Measurements from ENCODE around the gene CSRNP3. TPM values are rescaled to one million over a fixed set of nuclear protein-coding genes. Genes with fewer than 3 reads are reported as not detected.

Gene CSRNP3
- total and polyA plus RNA-seq, 3 experiments from 2014 or later: not detected

DNA sequence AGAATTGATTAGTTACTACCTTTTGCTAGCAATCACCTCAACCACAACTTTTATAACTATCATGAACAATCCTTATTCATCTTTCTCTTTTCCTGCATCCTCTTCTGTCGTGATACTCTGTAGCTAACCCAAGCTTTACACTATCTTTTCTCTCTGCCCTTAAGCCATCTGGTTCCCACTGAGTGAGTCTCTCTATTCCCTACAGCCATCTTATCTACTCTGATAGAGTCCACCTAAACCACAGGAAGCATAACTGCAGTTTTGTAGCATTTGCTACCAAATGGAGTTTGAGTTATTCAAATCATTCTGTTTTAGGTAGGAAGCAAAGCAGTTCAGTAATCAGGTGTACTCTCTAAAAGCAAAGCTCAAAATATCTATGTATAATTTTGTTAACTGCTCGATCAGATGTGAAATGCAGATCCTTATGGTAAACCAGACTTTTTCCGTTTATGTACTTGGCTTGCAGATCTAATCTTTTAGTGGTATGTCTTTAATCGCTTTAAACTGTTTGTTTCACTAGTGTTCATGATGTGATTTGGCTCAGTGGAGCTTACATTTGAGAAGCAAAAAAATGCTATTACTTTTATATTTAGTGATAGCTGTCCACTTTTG, 91.0 kb downstream of the CSRNP3 start:
- no peaks in the 10 kb centered on the region for H3K27me3 Mint-ChIP-seq
- H3K4me1 ChIP-seq (ENCODE audit: insufficient read depth, low read length): no peaks in the 10 kb centered on the region
- POLR2A ChIA-PET: no interaction called here
- H3K36me3 ChIP-seq (ENCODE audit: insufficient read depth, low read length): no peaks in the 10 kb centered on the region
- no peak for DNase-seq
- H3K9me3 ChIP-seq (ENCODE audit: low read length): no peaks in the 10 kb centered on the region
- no peaks in the 10 kb centered on the region for H3K27me3 ChIP-seq (ENCODE audit: insufficient read depth, low read length, poor library complexity, severe bottlenecking)
- H3K4me3 Mint-ChIP-seq: no peak overlapping the region
- no peak overlapping the region for H3K27ac Mint-ChIP-seq
- H3K4me1 Mint-ChIP-seq: no peaks in the 10 kb centered on the region
- no peaks in the 10 kb centered on the region for H3K9me3 Mint-ChIP-seq
- H3K27ac ChIP-seq (ENCODE audit: low read depth, low read length): no peak overlapping the region
- no peaks in the 10 kb centered on the region for H3K36me3 Mint-ChIP-seq
- CTCF ChIA-PET: interaction anchor here (1.3 kb wide), 1 partner anchor 9 kb away, joined by 4 read pairs; no protein-coding TSS in a partner anchor
- no peak overlapping the region for H3K4me3 ChIP-seq (ENCODE audit: low read length)

DNA sequence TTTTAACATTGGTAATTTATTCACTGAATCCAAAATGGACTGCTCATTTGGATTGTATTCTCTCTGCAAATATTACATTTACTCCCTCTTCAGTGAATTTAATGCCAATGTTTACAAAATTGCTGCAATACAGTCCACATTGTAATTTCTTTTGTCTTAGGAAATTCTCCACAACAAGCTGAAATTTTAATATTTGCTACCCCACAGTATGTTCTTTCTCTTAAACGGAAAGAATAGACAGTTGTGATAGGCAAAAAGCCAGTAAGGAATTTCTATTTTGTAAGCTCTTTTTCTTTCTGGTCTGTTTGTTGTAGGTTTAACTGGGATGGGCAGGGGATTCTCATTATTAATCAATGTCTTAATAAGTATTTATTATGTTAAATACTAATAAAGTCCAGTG, 92.0 kb downstream of the CSRNP3 start:
- no peak overlapping the region for H3K27ac Mint-ChIP-seq
- CTCF ChIA-PET: no interaction called here

DNA sequence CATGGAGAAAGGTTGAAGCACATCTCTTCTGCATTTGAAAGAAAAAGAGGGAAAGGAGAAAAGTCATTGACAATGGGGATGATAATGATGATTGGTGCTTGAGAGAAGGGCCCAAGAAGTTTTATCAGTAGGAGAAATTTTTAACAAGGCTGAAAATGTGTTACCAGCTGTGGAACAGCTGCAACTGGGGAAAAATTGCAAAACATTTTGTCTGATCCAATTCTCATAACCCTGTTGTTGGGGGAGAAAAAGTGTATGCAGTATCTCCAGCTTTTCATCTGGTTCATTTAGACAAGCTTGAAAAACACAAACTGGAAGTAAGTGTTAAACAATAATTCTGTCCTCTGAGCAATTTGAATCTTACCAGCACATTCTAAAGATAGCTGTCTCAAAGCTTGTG, 92.7 kb downstream of the CSRNP3 start:
- POLR2A ChIA-PET: no interaction called here
- H3K4me1 ChIP-seq (ENCODE audit: insufficient read depth, low read length): no peaks in the 10 kb centered on the region
- no peak overlapping the region for H3K27ac ChIP-seq (ENCODE audit: low read depth, low read length)
- Mint-ChIP-seq H3K36me3 (no peaks in the 10 kb centered on the region), H3K4me1 (no peaks in the 10 kb centered on the region), H3K27ac (no peak overlapping the region), H3K9me3 (no peaks in the 10 kb centered on the region), H3K4me3 (no peak overlapping the region), H3K27me3 (no peaks in the 10 kb centered on the region)
- no peak for DNase-seq
- H3K36me3 ChIP-seq (ENCODE audit: insufficient read depth, low read length): no peaks in the 10 kb centered on the region
- CTCF ChIA-PET: no interaction called here
- H3K27me3 ChIP-seq (ENCODE audit: insufficient read depth, low read length, poor library complexity, severe bottlenecking): no peaks in the 10 kb centered on the region
- no peaks in the 10 kb centered on the region for H3K9me3 ChIP-seq (ENCODE audit: low read length)
- no peak overlapping the region for H3K4me3 ChIP-seq (ENCODE audit: low read length)

More for the DNA sequence above, 92.0 kb downstream of the CSRNP3 start:
- Mint-ChIP-seq H3K27me3 (no peaks in the 10 kb centered on the region), H3K4me3 (no peak overlapping the region), H3K9me3 (no peaks in the 10 kb centered on the region), H3K4me1 (no peaks in the 10 kb centered on the region), H3K36me3 (no peaks in the 10 kb centered on the region)
- Histone ChIP-seq H3K4me3 (ENCODE audit: low read length) (no peak overlapping the region), H3K27me3 (ENCODE audit: insufficient read depth, low read length, poor library complexity, severe bottlenecking) (no peaks in the 10 kb centered on the region), H3K9me3 (ENCODE audit: low read length) (no peaks in the 10 kb centered on the region), H3K27ac (ENCODE audit: low read depth, low read length) (no peak overlapping the region), H3K36me3 (ENCODE audit: insufficient read depth, low read length) (no peaks in the 10 kb centered on the region), H3K4me1 (ENCODE audit: insufficient read depth, low read length) (no peaks in the 10 kb centered on the region)
- POLR2A ChIA-PET: no interaction called here
- no peak for DNase-seq

DNA sequence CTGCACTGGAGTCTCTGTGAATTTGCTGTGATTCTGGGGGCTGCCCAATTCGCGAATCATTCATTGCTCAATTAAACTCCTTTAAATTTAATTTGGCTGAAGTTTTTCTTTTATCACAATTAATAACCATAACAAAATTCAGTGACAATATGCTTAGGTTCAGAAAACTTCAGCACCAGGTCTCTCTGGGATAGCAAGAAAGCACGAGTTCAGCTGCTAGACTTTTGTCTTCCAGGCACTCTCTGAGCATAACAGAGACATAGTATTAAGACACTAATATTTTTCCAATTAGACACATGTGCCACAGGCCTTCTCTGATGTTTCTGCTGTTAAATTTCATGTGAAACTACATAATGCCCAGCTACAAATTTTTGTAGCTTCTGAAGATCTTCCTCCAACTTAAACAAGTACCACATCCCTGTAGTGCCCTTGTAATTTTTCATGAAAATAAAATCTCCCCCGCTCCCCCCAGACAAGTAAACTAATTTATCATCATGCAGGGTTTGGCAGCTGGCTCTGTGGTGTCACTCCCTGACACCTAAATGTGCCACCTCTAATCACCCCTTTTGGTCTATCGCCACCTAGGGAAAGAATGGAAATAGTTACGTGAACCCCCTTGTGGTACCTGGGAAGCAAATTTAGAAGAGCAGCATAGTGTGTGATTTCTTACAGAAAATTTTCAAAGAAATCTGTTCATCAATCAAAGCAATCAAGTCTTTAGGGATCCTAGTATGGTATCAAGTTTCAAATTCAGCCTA, 94.1 kb downstream of the CSRNP3 start:
- Histone ChIP-seq H3K9me3 (ENCODE audit: low read length) (no peaks in the 10 kb centered on the region), H3K4me1 (ENCODE audit: insufficient read depth, low read length) (no peaks in the 10 kb centered on the region), H3K4me3 (ENCODE audit: low read length) (no peak overlapping the region), H3K27me3 (ENCODE audit: insufficient read depth, low read length, poor library complexity, severe bottlenecking) (no peaks in the 10 kb centered on the region), H3K27ac (ENCODE audit: low read depth, low read length) (no peak overlapping the region), H3K36me3 (ENCODE audit: insufficient read depth, low read length) (no peaks in the 10 kb centered on the region)
- Mint-ChIP-seq H3K36me3 (no peaks in the 10 kb centered on the region), H3K27ac (no peak overlapping the region), H3K9me3 (no peaks in the 10 kb centered on the region), H3K27me3 (peaks cover 0 to 3% of the 10 kb centered on the region in 2 donors), H3K4me3 (no peak overlapping the region), H3K4me1 (no peaks in the 10 kb centered on the region)
- ChIA-PET POLR2A (no interaction called here), CTCF (no interaction called here)
- DNase-seq: no peak

DNA sequence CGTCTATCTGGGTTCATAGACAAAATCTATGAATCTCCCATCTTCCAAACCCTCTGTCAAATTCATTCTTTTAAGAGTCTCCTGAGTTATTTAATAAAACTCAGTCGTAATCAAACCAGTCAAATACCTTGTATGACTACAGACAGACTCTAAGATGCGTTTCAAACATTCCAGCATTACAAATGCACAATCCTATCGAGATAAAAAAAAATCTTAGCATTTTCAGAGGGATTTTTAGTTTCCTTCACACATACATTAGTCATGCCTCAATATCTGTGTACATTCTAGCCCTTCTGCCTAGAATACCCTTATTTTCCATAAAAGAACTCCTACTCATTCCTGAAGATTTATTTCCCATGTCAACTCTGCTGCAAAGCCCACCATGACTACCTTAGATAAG, 96.5 kb downstream of the CSRNP3 start:
- Histone ChIP-seq H3K27ac (ENCODE audit: low read depth, low read length) (no peak overlapping the region), H3K9me3 (ENCODE audit: low read length) (no peaks in the 10 kb centered on the region), H3K4me3 (ENCODE audit: low read length) (no peak overlapping the region), H3K27me3 (ENCODE audit: insufficient read depth, low read length, poor library complexity, severe bottlenecking) (no peaks in the 10 kb centered on the region), H3K4me1 (ENCODE audit: insufficient read depth, low read length) (no peaks in the 10 kb centered on the region), H3K36me3 (ENCODE audit: insufficient read depth, low read length) (no peaks in the 10 kb centered on the region)
- ChIA-PET POLR2A (no interaction called here), CTCF (no interaction called here)
- DNase-seq: no peak
- Mint-ChIP-seq H3K4me1 (no peaks in the 10 kb centered on the region), H3K27me3 (peaks cover 0 to 3% of the 10 kb centered on the region in 2 donors), H3K36me3 (no peaks in the 10 kb centered on the region), H3K4me3 (no peak overlapping the region), H3K27ac (no peak overlapping the region), H3K9me3 (no peaks in the 10 kb centered on the region)

DNA sequence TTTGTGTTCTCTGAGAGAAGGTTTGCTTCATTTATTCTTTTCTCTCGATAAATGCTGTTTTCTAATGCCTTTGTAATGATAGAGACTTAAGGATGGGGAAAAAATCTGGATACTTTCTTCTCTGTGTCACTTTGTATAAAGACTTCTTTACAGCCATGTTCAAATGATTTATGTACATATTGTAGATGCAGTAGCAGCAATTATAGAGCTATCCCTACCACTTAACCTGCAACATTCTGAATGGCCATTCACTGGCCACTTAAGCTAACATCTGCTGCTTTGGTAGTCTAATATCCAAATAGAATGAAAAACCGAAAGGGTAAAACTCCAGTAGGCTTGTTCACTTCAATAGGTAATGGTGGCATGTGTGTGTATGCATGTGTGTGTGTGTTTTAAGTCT, 97.8 kb downstream of the CSRNP3 start:
- DNase-seq: no peak
- no peak overlapping the region for H3K27ac Mint-ChIP-seq
- POLR2A ChIA-PET: no interaction called here
- H3K9me3 Mint-ChIP-seq: no peaks in the 10 kb centered on the region
- no peaks in the 10 kb centered on the region for H3K27me3 ChIP-seq (ENCODE audit: insufficient read depth, low read length, poor library complexity, severe bottlenecking)
- H3K4me1 ChIP-seq (ENCODE audit: insufficient read depth, low read length): no peaks in the 10 kb centered on the region
- no peaks in the 10 kb centered on the region for H3K36me3 ChIP-seq (ENCODE audit: insufficient read depth, low read length)
- no peaks in the 10 kb centered on the region for H3K9me3 ChIP-seq (ENCODE audit: low read length)
- CTCF ChIA-PET: no interaction called here
- no peak overlapping the region for H3K4me3 ChIP-seq (ENCODE audit: low read length)
- peaks cover 0 to 3% of the 10 kb centered on the region in 2 donors for H3K27me3 Mint-ChIP-seq
- no peaks in the 10 kb centered on the region for H3K4me1 Mint-ChIP-seq
- H3K36me3 Mint-ChIP-seq: no peaks in the 10 kb centered on the region
- no peak overlapping the region for H3K4me3 Mint-ChIP-seq
- no peak overlapping the region for H3K27ac ChIP-seq (ENCODE audit: low read depth, low read length)

DNA sequence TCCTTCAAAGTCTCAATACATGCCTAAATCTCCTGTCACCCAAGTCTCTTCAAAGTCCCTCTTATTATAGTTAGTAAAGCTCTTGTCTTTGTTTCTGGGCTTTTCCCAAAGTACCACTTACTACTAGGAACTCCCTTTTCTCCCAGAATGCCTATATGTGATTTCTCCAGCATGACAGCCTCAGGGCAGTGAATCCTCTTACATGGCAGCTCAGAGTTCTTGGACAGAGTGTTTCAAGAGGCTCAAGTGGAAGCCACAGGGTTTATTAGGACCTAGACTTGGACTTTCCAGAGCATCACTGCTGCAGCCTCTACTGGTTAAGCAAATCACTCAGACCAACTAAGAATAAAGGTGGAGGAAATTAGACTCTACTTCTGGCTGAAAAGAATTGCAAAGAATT, 98.9 kb downstream of the CSRNP3 start:
- Histone ChIP-seq H3K4me3 (ENCODE audit: low read length) (no peak overlapping the region), H3K4me1 (ENCODE audit: insufficient read depth, low read length) (no peaks in the 10 kb centered on the region), H3K9me3 (ENCODE audit: low read length) (no peaks in the 10 kb centered on the region), H3K27ac (ENCODE audit: low read depth, low read length) (no peak overlapping the region), H3K36me3 (ENCODE audit: insufficient read depth, low read length) (no peaks in the 10 kb centered on the region), H3K27me3 (ENCODE audit: insufficient read depth, low read length, poor library complexity, severe bottlenecking) (no peaks in the 10 kb centered on the region)
- DNase-seq: no peak
- no peaks in the 10 kb centered on the region for H3K9me3 Mint-ChIP-seq
- H3K27ac Mint-ChIP-seq: no peak overlapping the region
- H3K27me3 Mint-ChIP-seq: peaks cover 0 to 3% of the 10 kb centered on the region in 2 donors
- no peaks in the 10 kb centered on the region for H3K36me3 Mint-ChIP-seq
- no peaks in the 10 kb centered on the region for H3K4me1 Mint-ChIP-seq
- ChIA-PET POLR2A (no interaction called here), CTCF (no interaction called here)
- H3K4me3 Mint-ChIP-seq: no peak overlapping the region

DNA sequence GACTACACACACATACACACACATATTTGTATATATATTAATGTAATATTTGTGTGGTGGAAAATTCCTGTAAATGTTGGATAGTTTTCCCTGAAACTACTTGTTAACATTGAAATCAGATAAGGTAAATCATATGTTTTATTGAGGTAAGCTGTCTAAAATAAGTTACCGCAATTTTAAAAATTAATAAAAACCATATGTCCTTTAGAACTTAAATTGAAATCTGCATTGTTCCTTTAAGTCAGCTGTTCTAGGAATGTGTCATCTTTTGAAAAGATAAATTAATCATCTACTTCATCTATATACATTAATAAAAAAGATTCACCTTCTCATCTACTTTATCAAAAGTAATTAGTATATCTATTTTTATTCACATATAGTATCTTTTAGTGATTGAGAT, 102.0 kb downstream of the CSRNP3 start:
- no peaks in the 10 kb centered on the region for H3K36me3 Mint-ChIP-seq
- no peaks in the 10 kb centered on the region for H3K36me3 ChIP-seq (ENCODE audit: insufficient read depth, low read length)
- H3K27ac ChIP-seq (ENCODE audit: low read depth, low read length): no peak overlapping the region
- ChIA-PET CTCF (no interaction called here), POLR2A (no interaction called here)
- no peak overlapping the region for H3K4me3 ChIP-seq (ENCODE audit: low read length)
- H3K27me3 ChIP-seq (ENCODE audit: insufficient read depth, low read length, poor library complexity, severe bottlenecking): no peaks in the 10 kb centered on the region
- H3K27ac Mint-ChIP-seq: no peak overlapping the region
- no peaks in the 10 kb centered on the region for H3K9me3 Mint-ChIP-seq
- no peaks in the 10 kb centered on the region for H3K4me1 ChIP-seq (ENCODE audit: insufficient read depth, low read length)
- H3K4me3 Mint-ChIP-seq: no peak overlapping the region
- H3K9me3 ChIP-seq (ENCODE audit: low read length): no peaks in the 10 kb centered on the region
- peaks cover 0 to 8% of the 10 kb centered on the region in 2 donors for H3K27me3 Mint-ChIP-seq
- DNase-seq: no peak
- H3K4me1 Mint-ChIP-seq: no peaks in the 10 kb centered on the region
